CD4-positive, alpha-beta memory T cell (primary cell): Measurements from ENCODE around the gene TOGARAM1. TPM values are rescaled to one million over a fixed set of nuclear protein-coding genes. Genes with fewer than 3 reads are reported as not detected.

Experiments used
- CTCF ChIA-PET: fragments of 350-600 bp; sonication (Branson Sonifier 250); formaldehyde crosslinking; loops from one replicate; lab custom pipeline; 2021; ENCODE audit warnings: inconsistent platforms; ENCODE audit not compliant: partially characterized antibody; lab: Charles Lee
- POLR2A ChIA-PET: fragments of 350-600 bp; sonication (Branson Sonifier 250); formaldehyde crosslinking; loops from one replicate; lab custom pipeline; 2021; ENCODE audit not compliant: partially characterized antibody; lab: Charles Lee
- DNase-seq, 5 donors: peaks; one replicate each; pipeline versions ENCODE4 v3.0.0 to v3.0.0-alpha.2; 2020 to 2022; ENCODE audit warnings: mixed read lengths in 1 of 5
- H3K27ac ChIP-seq: one replicate; pipeline ENCODE4 v1.7.0; 2013; ENCODE audit warnings: low read depth, low read length
- H3K27me3 ChIP-seq: 2 replicates; pipeline ENCODE4 v1.7.0; 2013; ENCODE audit warnings: mild to moderate bottlenecking, low read length, moderate library complexity; ENCODE audit not compliant: insufficient read depth
- H3K36me3 ChIP-seq: 2 replicates; pipeline ENCODE4 v1.7.0; 2013; ENCODE audit warnings: mild to moderate bottlenecking, low read length, moderate library complexity; ENCODE audit not compliant: insufficient read depth
- H3K4me1 ChIP-seq: 2 replicates; pipeline ENCODE4 v1.7.0; 2013; ENCODE audit warnings: mild to moderate bottlenecking, low read length, moderate library complexity; ENCODE audit not compliant: insufficient read depth
- H3K4me3 ChIP-seq, 2 donors: one replicate each; pipeline ENCODE4 v1.7.0; 2013; ENCODE audit warnings: low read length in 2 of 2, mild to moderate bottlenecking in 1 of 2
- H3K9me3 ChIP-seq, 2 donors: one replicate each; pipeline ENCODE4 v1.7.0; 2013; ENCODE audit warnings: low read length in 2 of 2, control low read depth in 1 of 2; ENCODE audit not compliant: control insufficient read depth in 1 of 2
- H3K27ac Mint-ChIP-seq, 7 donors: one replicate each; pipeline ENCODE4 v1.8.0; 2020 to 2021; ENCODE audit warnings: mixed read lengths in 7 of 7, mild to moderate bottlenecking in 6 of 7, inconsistent platforms in 3 of 7, moderate library complexity in 3 of 7
- H3K27me3 Mint-ChIP-seq, 2 donors: one replicate each; pipeline ENCODE4 v1.8.0; 2020 to 2021; ENCODE audit warnings: mixed read lengths in 2 of 2
- H3K36me3 Mint-ChIP-seq, 2 donors: one replicate each; pipeline ENCODE4 v1.8.0; 2020 to 2021; ENCODE audit warnings: mixed read lengths in 2 of 2, inconsistent platforms in 1 of 2, mild to moderate bottlenecking in 1 of 2
- H3K4me1 Mint-ChIP-seq, 4 donors: one replicate each; pipeline ENCODE4 v1.8.0; 2020 to 2021; ENCODE audit warnings: mixed read lengths in 4 of 4, mild to moderate bottlenecking in 1 of 4
- H3K4me3 Mint-ChIP-seq, 8 donors: one replicate each; pipeline ENCODE4 v1.8.0; 2020 to 2021; ENCODE audit warnings: mixed read lengths in 8 of 8, mild to moderate bottlenecking in 7 of 8, moderate library complexity in 6 of 8, inconsistent platforms in 3 of 8
- H3K9me3 Mint-ChIP-seq, 8 donors: one replicate each; pipeline ENCODE4 v1.8.0; 2020 to 2021; ENCODE audit warnings: mixed read lengths in 8 of 8, mild to moderate bottlenecking in 5 of 8, inconsistent platforms in 3 of 8, moderate library complexity in 1 of 8
- intact Hi-C: fragments of 100-400 bp; cut with micrococcal nuclease; formaldehyde crosslinking; loops from one replicate; pipeline ENCODE4 v1.15.1; 2023
- polyA plus RNA-seq, 2 donors: library from polyadenylated mRNA; unstranded; fragments of 300-500 nt; fragmentation: Illumina TruSeq; gene quantifications; one replicate each; pipeline ENCODE4 v1.2.3, GENCODE V29; 2021
- total RNA-seq, 2 experiments: library from RNA; stranded (reverse); gene quantifications; one replicate each; pipeline ENCODE4 v1.2.3, GENCODE V29; 2021

Gene TOGARAM1
- total and polyA plus RNA-seq, 4 experiments from 2014 or later: 7.2 to 11.5 (median 10.0) TPM

DNA sequence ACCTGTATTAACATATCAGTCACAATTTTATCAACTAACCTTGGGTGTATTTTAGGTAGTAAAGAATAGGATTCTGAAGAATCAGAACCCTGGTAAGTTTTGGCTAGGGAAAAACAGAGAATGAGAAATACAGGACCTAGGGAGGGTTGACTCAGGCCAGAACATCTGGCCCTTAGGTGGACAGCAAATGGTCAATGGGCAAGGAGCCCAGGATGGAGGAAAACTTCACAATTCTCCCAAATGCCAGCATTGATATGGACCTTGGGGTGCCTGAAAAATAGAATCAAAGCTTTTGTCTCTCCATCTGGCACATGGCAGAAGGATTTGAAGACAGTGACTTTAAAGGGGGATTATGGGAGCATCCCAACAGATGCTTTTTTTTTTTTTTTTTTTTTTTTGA lies 89.2 kb downstream of the TOGARAM1 start:
- Mint-ChIP-seq H3K4me1 (no peaks in the 10 kb centered on the region), H3K36me3 (peaks cover 22 to 24% of the 10 kb centered on the region in 2 donors), H3K4me3 (no peak overlapping the region), H3K27ac (no peak overlapping the region), H3K27me3 (no peaks in the 10 kb centered on the region), H3K9me3 (peaks cover 0 to 1% (median 0%) of the 10 kb centered on the region in 8 donors)
- Histone ChIP-seq H3K27ac (no peak overlapping the region), H3K9me3 (no peaks in the 10 kb centered on the region), H3K36me3 (peaks cover 3% of the 10 kb centered on the region), H3K27me3 (no peaks in the 10 kb centered on the region), H3K4me1 (no peaks in the 10 kb centered on the region), H3K4me3 (no peak overlapping the region)
- DNase-seq: no peak
- ChIA-PET POLR2A (no interaction called here), CTCF (no interaction called here)
- intact Hi-C loops: no loop called here

- no peak overlapping the region for H3K4me3 ChIP-seq
- no peaks in the 10 kb centered on the region for H3K27me3 ChIP-seq
- no peak for DNase-seq
- no peaks in the 10 kb centered on the region for H3K4me1 ChIP-seq
- H3K27ac Mint-ChIP-seq: peak overlapping the region in 1 of 7 donors; percentile 19
- peaks cover 23 to 24% of the 10 kb centered on the region in 2 donors for H3K36me3 Mint-ChIP-seq
- CTCF ChIA-PET: interaction anchor here (2.0 kb wide), 1 partner anchor 20 kb away, joined by 7 read pairs; no protein-coding TSS in a partner anchor
- no peak overlapping the region for H3K27ac ChIP-seq
- peaks cover 0 to 3% (median 0%) of the 10 kb centered on the region in 8 donors for H3K9me3 Mint-ChIP-seq
- intact Hi-C loops: no loop called here
- H3K9me3 ChIP-seq: no peaks in the 10 kb centered on the region
- H3K27me3 Mint-ChIP-seq: no peaks in the 10 kb centered on the region
- no peaks in the 10 kb centered on the region for H3K4me1 Mint-ChIP-seq
- POLR2A ChIA-PET: no interaction called here
- H3K36me3 ChIP-seq: peaks cover 3% of the 10 kb centered on the region
- no peak overlapping the region for H3K4me3 Mint-ChIP-seq
Measured at GRCh38 chr14:45051896-45052295, 89.9 kb downstream of the TOGARAM1 start.

DNA sequence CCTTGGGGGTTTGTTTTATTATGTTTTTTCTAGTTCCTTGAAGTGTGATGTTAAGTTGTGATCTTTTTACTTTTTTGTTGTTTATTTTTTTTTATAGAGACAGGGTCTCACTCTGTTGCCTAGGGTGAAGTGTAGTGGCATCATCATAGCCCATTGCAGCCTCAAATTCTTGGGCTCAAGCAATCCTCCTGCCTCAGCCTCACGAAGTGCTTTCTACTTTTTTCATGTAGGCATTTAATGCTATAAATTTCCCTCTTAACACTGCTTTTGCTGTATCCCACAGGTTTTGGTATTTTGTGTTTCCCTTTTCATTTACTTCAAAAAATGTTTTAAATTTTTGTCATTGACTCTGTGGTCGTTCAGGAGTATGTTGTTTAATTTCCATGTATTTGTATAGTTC lies 95.4 kb downstream of the TOGARAM1 start:
- Histone ChIP-seq H3K4me1 (no peaks in the 10 kb centered on the region), H3K4me3 (no peak overlapping the region), H3K27ac (no peak overlapping the region), H3K27me3 (no peaks in the 10 kb centered on the region), H3K36me3 (peaks cover 3% of the 10 kb centered on the region), H3K9me3 (no peaks in the 10 kb centered on the region)
- H3K27me3 Mint-ChIP-seq: no peaks in the 10 kb centered on the region
- CTCF ChIA-PET: no interaction called here
- H3K27ac Mint-ChIP-seq: no peak overlapping the region
- H3K4me1 Mint-ChIP-seq: peaks cover 0 to 2% (median 0%) of the 10 kb centered on the region in 4 donors
- H3K9me3 Mint-ChIP-seq: peaks cover 0 to 3% (median 0%) of the 10 kb centered on the region in 8 donors
- DNase-seq: no peak
- H3K4me3 Mint-ChIP-seq: no peak overlapping the region
- H3K36me3 Mint-ChIP-seq: peaks cover 35 to 44% of the 10 kb centered on the region in 2 donors
- POLR2A ChIA-PET: no interaction called here
- intact Hi-C loops: no loop called here

DNA sequence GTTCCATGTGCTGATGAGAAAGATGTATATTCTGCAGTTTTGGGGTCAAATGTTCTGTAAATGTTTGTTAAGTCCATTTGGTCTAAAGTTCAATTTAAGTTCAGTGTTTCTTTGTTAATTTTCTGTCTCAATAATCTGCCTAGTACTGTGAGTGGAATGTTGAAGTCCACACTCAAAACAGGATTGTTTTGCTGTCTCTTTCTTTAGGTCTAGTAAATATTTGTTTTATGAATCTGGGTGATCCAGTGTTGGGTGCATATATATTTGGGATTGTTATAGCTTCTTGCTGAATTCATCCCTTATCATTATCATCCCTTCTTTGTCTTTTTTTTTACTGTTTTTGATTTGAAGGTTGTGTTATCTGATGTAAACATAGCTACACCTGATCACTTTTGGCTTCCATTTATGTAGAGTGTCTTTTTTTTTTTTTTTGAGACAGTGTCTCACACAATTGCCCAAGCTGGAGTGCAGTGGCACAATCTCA lies 95.9 kb downstream of the TOGARAM1 start:
- H3K9me3 ChIP-seq: no peaks in the 10 kb centered on the region
- peaks cover 34 to 44% of the 10 kb centered on the region in 2 donors for H3K36me3 Mint-ChIP-seq
- intact Hi-C loops: no loop called here
- no peak overlapping the region for H3K4me3 Mint-ChIP-seq
- CTCF ChIA-PET: no interaction called here
- H3K27ac ChIP-seq: no peak overlapping the region
- H3K36me3 ChIP-seq: peaks cover 3% of the 10 kb centered on the region
- peaks cover 0 to 2% (median 0%) of the 10 kb centered on the region in 4 donors for H3K4me1 Mint-ChIP-seq
- no peak overlapping the region for H3K27ac Mint-ChIP-seq
- H3K27me3 Mint-ChIP-seq: no peaks in the 10 kb centered on the region
- H3K4me3 ChIP-seq: no peak overlapping the region
- H3K27me3 ChIP-seq: no peaks in the 10 kb centered on the region
- POLR2A ChIA-PET: no interaction called here
- no peak for DNase-seq
- peaks cover 0 to 3% (median 0%) of the 10 kb centered on the region in 8 donors for H3K9me3 Mint-ChIP-seq
- H3K4me1 ChIP-seq: no peaks in the 10 kb centered on the region

GRCh38 chr14:45060551-45060950 lies 98.6 kb downstream of the TOGARAM1 start:
- H3K27ac Mint-ChIP-seq: no peak overlapping the region
- H3K27ac ChIP-seq: no peak overlapping the region
- ChIA-PET POLR2A (no interaction called here), CTCF (interaction anchor here (1.3 to 1.4 kb wide), 2 partner anchors 8 to 18 kb away, joined by 3 to 4 read pairs; no protein-coding TSS in a partner anchor)
- no peak overlapping the region for H3K4me3 Mint-ChIP-seq
- H3K36me3 ChIP-seq: no peaks in the 10 kb centered on the region
- peaks cover 0 to 3% (median 0%) of the 10 kb centered on the region in 8 donors for H3K9me3 Mint-ChIP-seq
- peaks cover 0 to 2% (median 0%) of the 10 kb centered on the region in 4 donors for H3K4me1 Mint-ChIP-seq
- no peak overlapping the region for H3K4me3 ChIP-seq
- H3K4me1 ChIP-seq: no peaks in the 10 kb centered on the region
- DNase-seq: no peak
- H3K27me3 Mint-ChIP-seq: no peaks in the 10 kb centered on the region
- H3K27me3 ChIP-seq: no peaks in the 10 kb centered on the region
- H3K9me3 ChIP-seq: no peaks in the 10 kb centered on the region
- H3K36me3 Mint-ChIP-seq: peaks cover 25 to 41% of the 10 kb centered on the region in 2 donors
- intact Hi-C loops: no loop called here

- POLR2A ChIA-PET: interaction anchor here (0.5 to 0.6 kb wide), 2 partner anchors 21 to 35 kb away, joined by 3 read pairs; no protein-coding TSS in a partner anchor
- Mint-ChIP-seq H3K4me1 (no peaks in the 10 kb centered on the region), H3K27me3 (no peaks in the 10 kb centered on the region), H3K4me3 (no peak overlapping the region), H3K9me3 (no peaks in the 10 kb centered on the region), H3K27ac (no peak overlapping the region), H3K36me3 (peaks cover 6 to 17% of the 10 kb centered on the region in 2 donors)
- Histone ChIP-seq H3K9me3 (no peaks in the 10 kb centered on the region), H3K36me3 (peaks cover 3% of the 10 kb centered on the region), H3K27ac (no peak overlapping the region), H3K4me3 (no peak overlapping the region), H3K4me1 (no peaks in the 10 kb centered on the region), H3K27me3 (no peaks in the 10 kb centered on the region)
- intact Hi-C loops: no loop called here
- DNase-seq: no peak
- CTCF ChIA-PET: interaction anchor here (1.1 kb wide), 1 partner anchor 203 kb away, joined by 3 read pairs; no protein-coding TSS in a partner anchor
Measured at GRCh38 chr14:45065540-45065939, 103.5 kb downstream of the TOGARAM1 start.

DNA sequence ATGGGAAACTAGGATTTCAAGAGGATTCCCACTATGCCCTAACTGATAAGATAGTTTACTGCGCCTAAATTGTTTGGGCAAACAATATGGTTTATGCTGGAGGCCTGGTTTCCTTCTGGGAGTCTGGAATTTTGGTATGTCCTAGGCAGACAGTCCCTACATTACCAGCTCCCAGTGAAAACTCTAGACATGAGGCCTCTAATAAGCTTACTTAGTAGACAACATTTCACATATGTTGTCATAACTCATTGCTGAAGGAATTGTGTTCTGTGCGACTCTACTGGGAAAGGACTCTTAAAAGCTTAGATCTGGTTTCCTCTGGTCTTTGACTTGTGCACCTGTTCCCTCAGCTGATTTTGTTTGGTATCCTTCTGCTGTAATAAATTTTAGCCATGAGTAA lies 104.0 kb downstream of the TOGARAM1 start:
- CTCF ChIA-PET: interaction anchor here (1.1 kb wide), 1 partner anchor 203 kb away, joined by 3 read pairs; no protein-coding TSS in a partner anchor
- Mint-ChIP-seq H3K36me3 (peaks cover 6 to 14% of the 10 kb centered on the region in 2 donors), H3K27ac (no peak overlapping the region), H3K27me3 (no peaks in the 10 kb centered on the region), H3K4me1 (no peaks in the 10 kb centered on the region), H3K4me3 (no peak overlapping the region), H3K9me3 (no peaks in the 10 kb centered on the region)
- no peak overlapping the region for H3K4me3 ChIP-seq
- POLR2A ChIA-PET: interaction anchor here (0.6 kb wide), 1 partner anchor 20 kb away, joined by 3 read pairs; no protein-coding TSS in a partner anchor
- no peak overlapping the region for H3K27ac ChIP-seq
- DNase-seq: no peak
- no peaks in the 10 kb centered on the region for H3K4me1 ChIP-seq
- peaks cover 3% of the 10 kb centered on the region for H3K36me3 ChIP-seq
- intact Hi-C loops: no loop called here
- H3K27me3 ChIP-seq: no peaks in the 10 kb centered on the region
- no peaks in the 10 kb centered on the region for H3K9me3 ChIP-seq
